WTC11 (cell line): ENCODE data around the gene PRR4. TPM values are rescaled to one million over a fixed set of nuclear protein-coding genes. Genes with fewer than 3 reads are reported as not detected.

Experiments
- ATAC-seq: fragments of 200-7000 bp; cut with Tn5 transposase; 2 replicates; pipeline ENCODE4 v1.10.0; 2021; ENCODE audit warnings: mild to moderate bottlenecking, moderate library complexity
- CTCF ChIA-PET: fragments of 300-600 bp; sonication (Branson Sonifier 250); formaldehyde crosslinking; loops from one replicate; lab custom pipeline; 2021; ENCODE audit warnings: antibody characterized with exemption; lab: Charles Lee
- POLR2A ChIA-PET: fragments of 350-600 bp; sonication (Branson Sonifier 250); formaldehyde crosslinking; loops from one replicate; lab custom pipeline; 2021; ENCODE audit warnings: antibody characterized with exemption; lab: Charles Lee
- DNase-seq: peaks from one replicate; pipeline ENCODE4 v3.0.0; 2021; ENCODE audit warnings: low spot score
- H3K27ac Mint-ChIP-seq: 2 replicates; pipeline ENCODE4 v1.8.0; 2021; ENCODE audit warnings: mixed read lengths
- H3K27me3 Mint-ChIP-seq: 2 replicates; pipeline ENCODE4 v1.8.0; 2021; ENCODE audit warnings: low read depth, mild to moderate bottlenecking, moderate library complexity, mixed read lengths
- H3K36me3 Mint-ChIP-seq: 2 replicates; pipeline ENCODE4 v1.8.0; 2021; ENCODE audit warnings: mixed read lengths
- H3K4me1 Mint-ChIP-seq: 2 replicates; pipeline ENCODE4 v1.8.0; 2022; ENCODE audit warnings: mixed read lengths
- H3K4me3 Mint-ChIP-seq: 2 replicates; pipeline ENCODE4 v1.8.0; 2021; ENCODE audit warnings: mild to moderate bottlenecking, moderate library complexity, mixed read lengths
- H3K9me3 Mint-ChIP-seq: 2 replicates; pipeline ENCODE4 v1.8.0; 2021; ENCODE audit warnings: mixed read lengths
- GABPB1 ChIP-seq: sonication (generic); formaldehyde crosslinking; IDR thresholded peaks from 2 replicates; pipeline ENCODE4 v1.8.1; 2023; ENCODE audit warnings: mild to moderate bottlenecking, missing genetic modification reagents
- ZNF416 ChIP-seq: fragments of 250-450 bp; sonication (Bioruptor Pico); IDR thresholded peaks from 2 replicates; pipeline ENCODE4 v1.9.0; 2021; ENCODE audit warnings: mild to moderate bottlenecking, inconsistent platforms
- ZNF671 ChIP-seq: fragments of 250-450 bp; sonication (Bioruptor Pico); IDR thresholded peaks from 2 replicates; pipeline ENCODE4 v1.8.0; 2021; ENCODE audit warnings: mild to moderate bottlenecking
- total RNA-seq: library from RNA; stranded (reverse); gene quantifications from 3 replicates; pipeline ENCODE4 v1.2.3, GENCODE V29; 2021
- TF ChIP-seq, protein P1 (sequence below): sonication (generic); formaldehyde crosslinking; IDR thresholded peaks from 2 replicates; pipeline ENCODE4 v1.8.1; 2023; ENCODE audit warnings: mild to moderate bottlenecking, missing genetic modification reagents, moderate library complexity
- TF ChIP-seq, protein P2 (sequence below): sonication (generic); formaldehyde crosslinking; IDR thresholded peaks from 2 replicates; pipeline ENCODE4 v1.8.1; 2022; ENCODE audit warnings: missing genetic modification reagents, borderline replicate concordance
- TF ChIP-seq, protein P3 (sequence below): sonication (generic); formaldehyde crosslinking; IDR thresholded peaks from 2 replicates; pipeline ENCODE4 v1.8.0; 2022; ENCODE audit warnings: missing genetic modification reagents
- TF ChIP-seq, protein P4 (sequence below): sonication (generic); formaldehyde crosslinking; IDR thresholded peaks from 2 replicates; pipeline ENCODE4 v1.8.0; 2023; ENCODE audit warnings: mild to moderate bottlenecking, missing genetic modification reagents
- TF ChIP-seq, protein P5 (sequence below): fragments of 250-450 bp; sonication (Bioruptor Pico); IDR thresholded peaks from 2 replicates; pipeline ENCODE4 v2.1.2; 2022; ENCODE audit warnings: mild to moderate bottlenecking, moderate library complexity
- TF ChIP-seq, protein P6 (sequence below): sonication (generic); formaldehyde crosslinking; conservative IDR thresholded peaks from 2 replicates; pipeline ENCODE4 v1.8.1; 2022; ENCODE audit warnings: mild to moderate bottlenecking, missing genetic modification reagents
- TF ChIP-seq, protein P7 (sequence below): sonication (generic); formaldehyde crosslinking; IDR thresholded peaks from 2 replicates; pipeline ENCODE4 v1.8.1; 2023; ENCODE audit warnings: mild to moderate bottlenecking, missing genetic modification reagents
- TF ChIP-seq, protein P8 (sequence below): fragments of 250-450 bp; sonication (Bioruptor Pico); IDR thresholded peaks from 2 replicates; pipeline ENCODE4 v1.9.0; 2021; ENCODE audit warnings: mild to moderate bottlenecking

Gene PRR4
- total RNA-seq, 1 experiment from 2014 or later: 0.87 TPM

DNA sequence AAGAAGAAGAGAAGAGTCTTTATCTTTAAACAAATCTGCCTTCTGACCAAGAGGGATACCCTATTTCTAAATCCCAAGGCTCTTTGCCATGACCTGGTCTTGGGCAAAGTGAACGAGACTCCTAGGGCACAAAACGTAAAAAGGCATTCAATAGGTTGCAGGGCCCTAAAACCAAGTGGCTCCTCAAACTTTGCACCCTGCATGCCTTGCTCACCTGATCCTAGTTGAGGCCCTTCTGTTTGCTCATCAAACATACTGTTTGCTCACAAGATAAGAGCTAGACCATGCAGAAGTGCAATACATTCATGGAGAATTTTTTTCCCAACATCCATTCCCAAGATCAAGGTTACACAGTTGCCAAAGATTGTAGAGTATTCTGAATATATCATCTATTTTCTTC lies 42.7 kb upstream of the PRR4 start:
- Mint-ChIP-seq H3K27ac (no peak overlapping the region), H3K27me3 (no peaks in the 10 kb centered on the region; the same call in 1 of the 2 replicates), H3K4me3 (no peak overlapping the region), H3K4me1 (peaks cover 19% of the 10 kb centered on the region), H3K36me3 (no peaks in the 10 kb centered on the region), H3K9me3 (no peaks in the 10 kb centered on the region)
- DNase-seq (no peak), ATAC-seq (no peak)
- TF ChIP-seq, protein P1, sequence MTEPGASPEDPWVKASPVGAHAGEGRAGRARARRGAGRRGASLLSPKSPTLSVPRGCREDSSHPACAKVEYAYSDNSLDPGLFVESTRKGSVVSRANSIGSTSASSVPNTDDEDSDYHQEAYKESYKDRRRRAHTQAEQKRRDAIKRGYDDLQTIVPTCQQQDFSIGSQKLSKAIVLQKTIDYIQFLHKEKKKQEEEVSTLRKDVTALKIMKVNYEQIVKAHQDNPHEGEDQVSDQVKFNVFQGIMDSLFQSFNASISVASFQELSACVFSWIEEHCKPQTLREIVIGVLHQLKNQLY: no peak
- TF ChIP-seq, protein P2, sequence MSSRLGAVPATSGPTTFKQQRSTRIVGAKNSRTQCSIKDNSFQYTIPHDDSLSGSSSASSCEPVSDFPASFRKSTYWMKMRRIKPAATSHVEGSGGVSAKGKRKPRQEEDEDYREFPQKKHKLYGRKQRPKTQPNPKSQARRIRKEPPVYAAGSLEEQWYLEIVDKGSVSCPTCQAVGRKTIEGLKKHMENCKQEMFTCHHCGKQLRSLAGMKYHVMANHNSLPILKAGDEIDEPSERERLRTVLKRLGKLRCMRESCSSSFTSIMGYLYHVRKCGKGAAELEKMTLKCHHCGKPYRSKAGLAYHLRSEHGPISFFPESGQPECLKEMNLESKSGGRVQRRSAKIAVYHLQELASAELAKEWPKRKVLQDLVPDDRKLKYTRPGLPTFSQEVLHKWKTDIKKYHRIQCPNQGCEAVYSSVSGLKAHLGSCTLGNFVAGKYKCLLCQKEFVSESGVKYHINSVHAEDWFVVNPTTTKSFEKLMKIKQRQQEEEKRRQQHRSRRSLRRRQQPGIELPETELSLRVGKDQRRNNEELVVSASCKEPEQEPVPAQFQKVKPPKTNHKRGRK (CRISPR knock-in tag): no peak
- TF ChIP-seq, protein P3, sequence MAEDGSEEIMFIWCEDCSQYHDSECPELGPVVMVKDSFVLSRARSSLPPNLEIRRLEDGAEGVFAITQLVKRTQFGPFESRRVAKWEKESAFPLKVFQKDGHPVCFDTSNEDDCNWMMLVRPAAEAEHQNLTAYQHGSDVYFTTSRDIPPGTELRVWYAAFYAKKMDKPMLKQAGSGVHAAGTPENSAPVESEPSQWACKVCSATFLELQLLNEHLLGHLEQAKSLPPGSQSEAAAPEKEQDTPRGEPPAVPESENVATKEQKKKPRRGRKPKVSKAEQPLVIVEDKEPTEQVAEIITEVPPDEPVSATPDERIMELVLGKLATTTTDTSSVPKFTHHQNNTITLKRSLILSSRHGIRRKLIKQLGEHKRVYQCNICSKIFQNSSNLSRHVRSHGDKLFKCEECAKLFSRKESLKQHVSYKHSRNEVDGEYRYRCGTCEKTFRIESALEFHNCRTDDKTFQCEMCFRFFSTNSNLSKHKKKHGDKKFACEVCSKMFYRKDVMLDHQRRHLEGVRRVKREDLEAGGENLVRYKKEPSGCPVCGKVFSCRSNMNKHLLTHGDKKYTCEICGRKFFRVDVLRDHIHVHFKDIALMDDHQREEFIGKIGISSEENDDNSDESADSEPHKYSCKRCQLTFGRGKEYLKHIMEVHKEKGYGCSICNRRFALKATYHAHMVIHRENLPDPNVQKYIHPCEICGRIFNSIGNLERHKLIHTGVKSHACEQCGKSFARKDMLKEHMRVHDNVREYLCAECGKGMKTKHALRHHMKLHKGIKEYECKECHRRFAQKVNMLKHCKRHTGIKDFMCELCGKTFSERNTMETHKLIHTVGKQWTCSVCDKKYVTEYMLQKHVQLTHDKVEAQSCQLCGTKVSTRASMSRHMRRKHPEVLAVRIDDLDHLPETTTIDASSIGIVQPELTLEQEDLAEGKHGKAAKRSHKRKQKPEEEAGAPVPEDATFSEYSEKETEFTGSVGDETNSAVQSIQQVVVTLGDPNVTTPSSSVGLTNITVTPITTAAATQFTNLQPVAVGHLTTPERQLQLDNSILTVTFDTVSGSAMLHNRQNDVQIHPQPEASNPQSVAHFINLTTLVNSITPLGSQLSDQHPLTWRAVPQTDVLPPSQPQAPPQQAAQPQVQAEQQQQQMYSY: no peak
- TF ChIP-seq, protein P4, sequence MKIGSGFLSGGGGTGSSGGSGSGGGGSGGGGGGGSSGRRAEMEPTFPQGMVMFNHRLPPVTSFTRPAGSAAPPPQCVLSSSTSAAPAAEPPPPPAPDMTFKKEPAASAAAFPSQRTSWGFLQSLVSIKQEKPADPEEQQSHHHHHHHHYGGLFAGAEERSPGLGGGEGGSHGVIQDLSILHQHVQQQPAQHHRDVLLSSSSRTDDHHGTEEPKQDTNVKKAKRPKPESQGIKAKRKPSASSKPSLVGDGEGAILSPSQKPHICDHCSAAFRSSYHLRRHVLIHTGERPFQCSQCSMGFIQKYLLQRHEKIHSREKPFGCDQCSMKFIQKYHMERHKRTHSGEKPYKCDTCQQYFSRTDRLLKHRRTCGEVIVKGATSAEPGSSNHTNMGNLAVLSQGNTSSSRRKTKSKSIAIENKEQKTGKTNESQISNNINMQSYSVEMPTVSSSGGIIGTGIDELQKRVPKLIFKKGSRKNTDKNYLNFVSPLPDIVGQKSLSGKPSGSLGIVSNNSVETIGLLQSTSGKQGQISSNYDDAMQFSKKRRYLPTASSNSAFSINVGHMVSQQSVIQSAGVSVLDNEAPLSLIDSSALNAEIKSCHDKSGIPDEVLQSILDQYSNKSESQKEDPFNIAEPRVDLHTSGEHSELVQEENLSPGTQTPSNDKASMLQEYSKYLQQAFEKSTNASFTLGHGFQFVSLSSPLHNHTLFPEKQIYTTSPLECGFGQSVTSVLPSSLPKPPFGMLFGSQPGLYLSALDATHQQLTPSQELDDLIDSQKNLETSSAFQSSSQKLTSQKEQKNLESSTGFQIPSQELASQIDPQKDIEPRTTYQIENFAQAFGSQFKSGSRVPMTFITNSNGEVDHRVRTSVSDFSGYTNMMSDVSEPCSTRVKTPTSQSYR (CRISPR knock-in tag): no peak
- TF ChIP-seq GABPB1 (CRISPR knock-in tag): peak; percentile 87
- TF ChIP-seq, protein P5, sequence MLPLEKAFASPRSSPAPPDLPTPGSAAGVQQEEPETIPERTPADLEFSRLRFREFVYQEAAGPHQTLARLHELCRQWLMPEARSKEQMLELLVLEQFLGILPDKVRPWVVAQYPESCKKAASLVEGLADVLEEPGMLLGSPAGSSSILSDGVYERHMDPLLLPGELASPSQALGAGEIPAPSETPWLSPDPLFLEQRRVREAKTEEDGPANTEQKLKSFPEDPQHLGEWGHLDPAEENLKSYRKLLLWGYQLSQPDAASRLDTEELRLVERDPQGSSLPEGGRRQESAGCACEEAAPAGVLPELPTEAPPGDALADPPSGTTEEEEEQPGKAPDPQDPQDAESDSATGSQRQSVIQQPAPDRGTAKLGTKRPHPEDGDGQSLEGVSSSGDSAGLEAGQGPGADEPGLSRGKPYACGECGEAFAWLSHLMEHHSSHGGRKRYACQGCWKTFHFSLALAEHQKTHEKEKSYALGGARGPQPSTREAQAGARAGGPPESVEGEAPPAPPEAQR (CRISPR knock-in tag): no peak
- TF ChIP-seq, protein P6, sequence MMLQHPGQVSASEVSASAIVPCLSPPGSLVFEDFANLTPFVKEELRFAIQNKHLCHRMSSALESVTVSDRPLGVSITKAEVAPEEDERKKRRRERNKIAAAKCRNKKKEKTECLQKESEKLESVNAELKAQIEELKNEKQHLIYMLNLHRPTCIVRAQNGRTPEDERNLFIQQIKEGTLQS (CRISPR knock-in tag): no peak
- TF ChIP-seq, protein P7, sequence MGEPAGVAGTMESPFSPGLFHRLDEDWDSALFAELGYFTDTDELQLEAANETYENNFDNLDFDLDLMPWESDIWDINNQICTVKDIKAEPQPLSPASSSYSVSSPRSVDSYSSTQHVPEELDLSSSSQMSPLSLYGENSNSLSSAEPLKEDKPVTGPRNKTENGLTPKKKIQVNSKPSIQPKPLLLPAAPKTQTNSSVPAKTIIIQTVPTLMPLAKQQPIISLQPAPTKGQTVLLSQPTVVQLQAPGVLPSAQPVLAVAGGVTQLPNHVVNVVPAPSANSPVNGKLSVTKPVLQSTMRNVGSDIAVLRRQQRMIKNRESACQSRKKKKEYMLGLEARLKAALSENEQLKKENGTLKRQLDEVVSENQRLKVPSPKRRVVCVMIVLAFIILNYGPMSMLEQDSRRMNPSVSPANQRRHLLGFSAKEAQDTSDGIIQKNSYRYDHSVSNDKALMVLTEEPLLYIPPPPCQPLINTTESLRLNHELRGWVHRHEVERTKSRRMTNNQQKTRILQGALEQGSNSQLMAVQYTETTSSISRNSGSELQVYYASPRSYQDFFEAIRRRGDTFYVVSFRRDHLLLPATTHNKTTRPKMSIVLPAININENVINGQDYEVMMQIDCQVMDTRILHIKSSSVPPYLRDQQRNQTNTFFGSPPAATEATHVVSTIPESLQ (CRISPR knock-in tag): no peak
- ChIA-PET POLR2A (no interaction called here), CTCF (no interaction called here)

DNA sequence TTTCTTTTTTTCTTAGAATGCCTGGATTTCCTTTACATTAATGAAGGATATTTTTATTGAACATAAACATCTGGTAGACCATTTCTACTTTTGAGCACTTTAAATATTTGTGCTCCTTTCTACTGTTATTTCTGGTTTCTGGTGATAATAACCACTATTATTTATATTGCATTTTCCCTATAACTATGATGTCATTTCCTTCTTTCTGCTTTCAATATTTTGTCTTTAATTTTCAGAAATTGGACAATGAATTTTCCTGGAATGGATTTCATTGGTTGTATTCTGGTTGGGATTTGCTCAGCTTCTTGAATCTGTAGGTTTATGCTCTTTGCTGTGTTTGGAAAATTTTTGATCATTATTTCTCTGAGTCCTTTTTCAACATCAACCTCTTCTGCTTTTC lies 40.0 kb upstream of the PRR4 start:
- Mint-ChIP-seq H3K27me3 (no peaks in the 10 kb centered on the region; the same call in 1 of the 2 replicates), H3K4me3 (no peak overlapping the region), H3K4me1 (peaks cover 19% of the 10 kb centered on the region), H3K36me3 (no peaks in the 10 kb centered on the region), H3K27ac (no peak overlapping the region), H3K9me3 (no peaks in the 10 kb centered on the region)
- no peak for DNase-seq
- CTCF ChIA-PET: interaction anchor here (1.6 kb wide), 1 partner anchor 310 kb away, joined by 3 read pairs; no protein-coding TSS in a partner anchor
- POLR2A ChIA-PET: no interaction called here
- ATAC-seq: no peak
- TF ChIP-seq ZNF671 (CRISPR knock-in tag) (no peak), ZNF416 (CRISPR knock-in tag) (no peak)
- TF ChIP-seq, protein P8, sequence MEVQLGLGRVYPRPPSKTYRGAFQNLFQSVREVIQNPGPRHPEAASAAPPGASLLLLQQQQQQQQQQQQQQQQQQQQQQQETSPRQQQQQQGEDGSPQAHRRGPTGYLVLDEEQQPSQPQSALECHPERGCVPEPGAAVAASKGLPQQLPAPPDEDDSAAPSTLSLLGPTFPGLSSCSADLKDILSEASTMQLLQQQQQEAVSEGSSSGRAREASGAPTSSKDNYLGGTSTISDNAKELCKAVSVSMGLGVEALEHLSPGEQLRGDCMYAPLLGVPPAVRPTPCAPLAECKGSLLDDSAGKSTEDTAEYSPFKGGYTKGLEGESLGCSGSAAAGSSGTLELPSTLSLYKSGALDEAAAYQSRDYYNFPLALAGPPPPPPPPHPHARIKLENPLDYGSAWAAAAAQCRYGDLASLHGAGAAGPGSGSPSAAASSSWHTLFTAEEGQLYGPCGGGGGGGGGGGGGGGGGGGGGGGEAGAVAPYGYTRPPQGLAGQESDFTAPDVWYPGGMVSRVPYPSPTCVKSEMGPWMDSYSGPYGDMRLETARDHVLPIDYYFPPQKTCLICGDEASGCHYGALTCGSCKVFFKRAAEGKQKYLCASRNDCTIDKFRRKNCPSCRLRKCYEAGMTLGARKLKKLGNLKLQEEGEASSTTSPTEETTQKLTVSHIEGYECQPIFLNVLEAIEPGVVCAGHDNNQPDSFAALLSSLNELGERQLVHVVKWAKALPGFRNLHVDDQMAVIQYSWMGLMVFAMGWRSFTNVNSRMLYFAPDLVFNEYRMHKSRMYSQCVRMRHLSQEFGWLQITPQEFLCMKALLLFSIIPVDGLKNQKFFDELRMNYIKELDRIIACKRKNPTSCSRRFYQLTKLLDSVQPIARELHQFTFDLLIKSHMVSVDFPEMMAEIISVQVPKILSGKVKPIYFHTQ (CRISPR knock-in tag): no peak
- TF ChIP-seq, protein P4 (CRISPR knock-in tag): no peak
- TF ChIP-seq, protein P7 (CRISPR knock-in tag): no peak
